ENCODE data around the gene SH2D7. TPM values are rescaled to one million over a fixed set of nuclear protein-coding genes. Genes with fewer than 3 reads are reported as not detected.

The SH2D7 gene
- total RNA-seq, 1 donor from 2014 or later: not detected

- Mint-ChIP-seq H3K4me1 (peaks cover 35% of the 10 kb centered on the region), H3K36me3 (no peaks in the 10 kb centered on the region), H3K9me3 (no peaks in the 10 kb centered on the region), H3K4me3 (no peak overlapping the region), H3K27me3 (ENCODE audit: insufficient read depth, low read depth) (no peaks in the 10 kb centered on the region), H3K27ac (no peak overlapping the region)
- Histone ChIP-seq H3K4me3 (no peak overlapping the region), H3K27me3 (no peaks in the 10 kb centered on the region), H3K27ac (no peak overlapping the region), H3K36me3 (no peaks in the 10 kb centered on the region), H3K4me1 (peaks cover 23% of the 10 kb centered on the region), H2AFZ (replicated peaks) (no peak overlapping the region), H3K79me2 (ENCODE audit: low read depth) (peaks cover 36% of the 10 kb centered on the region), H3K9ac (no peak overlapping the region), H4K20me1 (ENCODE audit: low read depth) (peaks cover 5% of the 10 kb centered on the region), H3F3A (ENCODE audit: low read depth) (peaks cover 6% of the 10 kb centered on the region), H3K9me3 (ENCODE audit: low read depth) (no peaks in the 10 kb centered on the region), H3K4me2 (no peak overlapping the region)
- no peak for DNase-seq (ENCODE audit: low spot score)
- TF ChIP-seq EZH2phosphoT487 (IDR thresholded peaks at IDR 0.05) (no peak), CTCF (IDR thresholded peaks at IDR 0.05) (no peak), EZH2 (IDR thresholded peaks at IDR 0.05) (no peak)
Measured at GRCh38 chr15:78069462-78070029, 22.8 kb upstream of the SH2D7 start.

- H3K9me3 ChIP-seq (ENCODE audit: low read depth): no peaks in the 10 kb centered on the region
- H3K79me2 ChIP-seq (ENCODE audit: low read depth): peaks cover 39% of the 10 kb centered on the region
- no peaks in the 10 kb centered on the region for H3K27me3 ChIP-seq
- no peak overlapping the region for H3K4me2 ChIP-seq
- no peak overlapping the region for H2AFZ ChIP-seq (replicated peaks)
- peaks cover 7% of the 10 kb centered on the region for H3F3A ChIP-seq (ENCODE audit: low read depth)
- H3K27ac Mint-ChIP-seq: no peak overlapping the region
- no peaks in the 10 kb centered on the region for H3K36me3 Mint-ChIP-seq
- no peaks in the 10 kb centered on the region for H3K9me3 Mint-ChIP-seq
- no peak overlapping the region for H3K4me3 ChIP-seq
- H4K20me1 ChIP-seq (ENCODE audit: low read depth): peaks cover 6% of the 10 kb centered on the region
- peaks cover 23% of the 10 kb centered on the region for H3K4me1 ChIP-seq
- TF ChIP-seq EZH2 (IDR thresholded peaks at IDR 0.05) (no peak), EZH2phosphoT487 (IDR thresholded peaks at IDR 0.05) (no peak), CTCF (IDR thresholded peaks at IDR 0.05) (no peak)
- DNase-seq (ENCODE audit: low spot score): no peak
- no peak overlapping the region for H3K9ac ChIP-seq
- H3K27me3 Mint-ChIP-seq (ENCODE audit: insufficient read depth, low read depth): no peaks in the 10 kb centered on the region
- H3K4me3 Mint-ChIP-seq: no peak overlapping the region
- H3K36me3 ChIP-seq: no peaks in the 10 kb centered on the region
- H3K4me1 Mint-ChIP-seq: peaks cover 35% of the 10 kb centered on the region
- no peak overlapping the region for H3K27ac ChIP-seq
Measured at GRCh38 chr15:78070049-78070700, 22.2 kb upstream of the SH2D7 start.

GRCh38 chr15:78071383-78071782 is 21.0 kb upstream of the SH2D7 start:
- no peak for DNase-seq (ENCODE audit: low spot score)
- no peaks in the 10 kb centered on the region for H3K36me3 ChIP-seq
- no peak overlapping the region for H3K9ac ChIP-seq
- Mint-ChIP-seq H3K36me3 (no peaks in the 10 kb centered on the region), H3K9me3 (no peaks in the 10 kb centered on the region), H3K27ac (no peak overlapping the region), H3K4me3 (no peak overlapping the region), H3K4me1 (peaks cover 41% of the 10 kb centered on the region), H3K27me3 (ENCODE audit: insufficient read depth, low read depth) (no peaks in the 10 kb centered on the region)
- peaks cover 16% of the 10 kb centered on the region for H4K20me1 ChIP-seq (ENCODE audit: low read depth)
- peaks cover 32% of the 10 kb centered on the region for H3K4me1 ChIP-seq
- no peak overlapping the region for H3K4me3 ChIP-seq
- H3K9me3 ChIP-seq (ENCODE audit: low read depth): no peaks in the 10 kb centered on the region
- TF ChIP-seq EZH2phosphoT487 (IDR thresholded peaks at IDR 0.05): no peak
- no peak for TF ChIP-seq CTCF (IDR thresholded peaks at IDR 0.05)
- TF ChIP-seq EZH2 (IDR thresholded peaks at IDR 0.05): no peak
- H3K4me2 ChIP-seq: no peak overlapping the region
- H2AFZ ChIP-seq (replicated peaks): no peak overlapping the region
- H3K27ac ChIP-seq: no peak overlapping the region
- peaks cover 43% of the 10 kb centered on the region for H3K79me2 ChIP-seq (ENCODE audit: low read depth)
- H3F3A ChIP-seq (ENCODE audit: low read depth): peaks cover 15% of the 10 kb centered on the region
- H3K27me3 ChIP-seq: no peaks in the 10 kb centered on the region

Measured in neural progenitor cell (in vitro differentiated cells).